ENCODE measurements around the gene ZNF253.
"Not testable (repeated sequence)": the region's sequence is repeated elsewhere in the genome, so short reads cannot be mapped to it uniquely, and the experiment has no call there.

The ZNF253 gene

GRCh38 chr19:19870086-19870485 is 4.4 kb downstream of the ZNF253 start:
- peaks cover 62% of the 10 kb centered on the region for H3K4me1 Mint-ChIP-seq
- peaks cover 11% of the 10 kb centered on the region for H3K36me3 Mint-ChIP-seq

GRCh38 chr19:19871932-19872331 is 6.2 kb downstream of the ZNF253 start:
- Mint-ChIP-seq H3K27me3 (no peaks in the 10 kb centered on the region), H3K36me3 (peaks cover 21% of the 10 kb centered on the region), H3K4me3 (no peak overlapping the region), H3K4me1 (peaks cover 69% of the 10 kb centered on the region), H3K9me3 (no peaks in the 10 kb centered on the region), H3K27ac (peak overlapping the region; percentile 21)

More at GRCh38 chr19:19870086-19870485, 4.4 kb downstream of the ZNF253 start:
- not testable (repeated sequence) for H3K4me3 Mint-ChIP-seq, H3K27me3 Mint-ChIP-seq, H3K27ac Mint-ChIP-seq, H3K9me3 Mint-ChIP-seq

GRCh38 chr19:19873381-19873780 is 7.7 kb downstream of the ZNF253 start:
- no peaks in the 10 kb centered on the region for H3K27me3 Mint-ChIP-seq
- H3K27ac Mint-ChIP-seq: no peak overlapping the region
- peaks cover 5% of the 10 kb centered on the region for H3K9me3 Mint-ChIP-seq
- H3K4me3 Mint-ChIP-seq: no peak overlapping the region
- peaks cover 28% of the 10 kb centered on the region for H3K36me3 Mint-ChIP-seq
- H3K4me1 Mint-ChIP-seq: peaks cover 58% of the 10 kb centered on the region

- H3K4me3 Mint-ChIP-seq: no peak overlapping the region
- peaks cover 38% of the 10 kb centered on the region for H3K36me3 Mint-ChIP-seq
- peaks cover 27% of the 10 kb centered on the region for H3K4me1 Mint-ChIP-seq
Measured at GRCh38 chr19:19877724-19878123, 12.0 kb downstream of the ZNF253 start.

GRCh38 chr19:19884583-19884982 is 18.9 kb downstream of the ZNF253 start:
- Mint-ChIP-seq H3K4me3 (no peak overlapping the region), H3K9me3 (peaks cover 10% of the 10 kb centered on the region), H3K4me1 (no peaks in the 10 kb centered on the region), H3K27ac (no peak overlapping the region), H3K27me3 (no peaks in the 10 kb centered on the region), H3K36me3 (peaks cover 46% of the 10 kb centered on the region)

More at GRCh38 chr19:19877724-19878123, 12.0 kb downstream of the ZNF253 start:
- Mint-ChIP-seq H3K9me3 (peaks cover 5% of the 10 kb centered on the region), H3K27ac (peak overlapping the region; percentile 8), H3K27me3 (no peaks in the 10 kb centered on the region)

GRCh38 chr19:19892055-19892941 is 26.6 kb downstream of the ZNF253 start:
- H3K4me1 Mint-ChIP-seq, H3K27ac Mint-ChIP-seq, H3K4me3 Mint-ChIP-seq, H3K27me3 Mint-ChIP-seq: not testable (repeated sequence)
- H3K36me3 Mint-ChIP-seq: peaks cover 40% of the 10 kb centered on the region
- peaks cover 14% of the 10 kb centered on the region for H3K9me3 Mint-ChIP-seq

- no peaks in the 10 kb centered on the region for H3K27me3 Mint-ChIP-seq
- H3K27ac Mint-ChIP-seq: peak overlapping the region; percentile 86
- H3K36me3 Mint-ChIP-seq: peaks cover 10% of the 10 kb centered on the region
- peak overlapping the region; percentile 98 for H3K4me3 Mint-ChIP-seq
- H3K9me3 Mint-ChIP-seq: peaks cover 10% of the 10 kb centered on the region
- H3K4me1 Mint-ChIP-seq: peaks cover 28% of the 10 kb centered on the region
Measured at GRCh38 chr19:19900139-19900728, 34.6 kb downstream of the ZNF253 start.

GRCh38 chr19:19900729-19901444 is 35.2 kb downstream of the ZNF253 start, which contains the start of gene ZNF93:
ZNF93 (plus strand) TSS chr19:19900946; CDS start chr19:19901089, 143 bp downstream.
- H3K27me3 Mint-ChIP-seq: no peaks in the 10 kb centered on the region
- peaks cover 10% of the 10 kb centered on the region for H3K36me3 Mint-ChIP-seq
- H3K27ac Mint-ChIP-seq: peak within 1 kb of the TSS; percentile 86
- H3K9me3 Mint-ChIP-seq: peaks cover 10% of the 10 kb centered on the region
- peak within 1 kb of the TSS; percentile 98 for H3K4me3 Mint-ChIP-seq
- H3K4me1 Mint-ChIP-seq: peaks cover 32% of the 10 kb centered on the region

GRCh38 chr19:19907551-19907950 is 41.9 kb downstream of the ZNF253 start:
- peaks cover 11% of the 10 kb centered on the region for H3K36me3 Mint-ChIP-seq
- H3K27ac Mint-ChIP-seq, H3K9me3 Mint-ChIP-seq, H3K27me3 Mint-ChIP-seq, H3K4me3 Mint-ChIP-seq: not testable (repeated sequence)
- H3K4me1 Mint-ChIP-seq: peaks cover 34% of the 10 kb centered on the region

GRCh38 chr19:19909654-19910053 is 44.0 kb downstream of the ZNF253 start:
- Mint-ChIP-seq H3K4me3 (no peak overlapping the region), H3K27me3 (no peaks in the 10 kb centered on the region), H3K9me3 (no peaks in the 10 kb centered on the region), H3K27ac (no peak overlapping the region), H3K36me3 (peaks cover 8% of the 10 kb centered on the region), H3K4me1 (peaks cover 24% of the 10 kb centered on the region)

GRCh38 chr19:19911150-19911549 is 45.5 kb downstream of the ZNF253 start:
- H3K27ac Mint-ChIP-seq: no peak overlapping the region
- peaks cover 7% of the 10 kb centered on the region for H3K36me3 Mint-ChIP-seq
- H3K4me1 Mint-ChIP-seq: peaks cover 11% of the 10 kb centered on the region

GRCh38 chr19:19914596-19914995 is 48.9 kb downstream of the ZNF253 start:
- H3K4me1 Mint-ChIP-seq: peaks cover 5% of the 10 kb centered on the region

More at GRCh38 chr19:19911150-19911549, 45.5 kb downstream of the ZNF253 start:
- no peak overlapping the region for H3K4me3 Mint-ChIP-seq
- H3K27me3 Mint-ChIP-seq: no peaks in the 10 kb centered on the region
- no peaks in the 10 kb centered on the region for H3K9me3 Mint-ChIP-seq

GRCh38 chr19:19930417-19930816 is 64.7 kb downstream of the ZNF253 start:
- H3K4me3 Mint-ChIP-seq: not testable (repeated sequence)

More at GRCh38 chr19:19914596-19914995, 48.9 kb downstream of the ZNF253 start:
- no peak overlapping the region for H3K4me3 Mint-ChIP-seq
- H3K36me3 Mint-ChIP-seq: peaks cover 10% of the 10 kb centered on the region
- peak overlapping the region; percentile 59 for H3K27ac Mint-ChIP-seq
- no peaks in the 10 kb centered on the region for H3K27me3 Mint-ChIP-seq
- H3K9me3 Mint-ChIP-seq: no peaks in the 10 kb centered on the region

GRCh38 chr19:19933432-19934314 is 68.0 kb downstream of the ZNF253 start:
- H3K27ac Mint-ChIP-seq, H3K27me3 Mint-ChIP-seq, H3K4me3 Mint-ChIP-seq, H3K4me1 Mint-ChIP-seq: not testable (repeated sequence)
- H3K9me3 Mint-ChIP-seq: peaks cover 20% of the 10 kb centered on the region
- peaks cover 34% of the 10 kb centered on the region for H3K36me3 Mint-ChIP-seq

More at GRCh38 chr19:19930417-19930816, 64.7 kb downstream of the ZNF253 start:
- peaks cover 43% of the 10 kb centered on the region for H3K36me3 Mint-ChIP-seq
- H3K4me1 Mint-ChIP-seq, H3K27ac Mint-ChIP-seq, H3K27me3 Mint-ChIP-seq: not testable (repeated sequence)
- H3K9me3 Mint-ChIP-seq: peaks cover 26% of the 10 kb centered on the region

GRCh38 chr19:19937403-19937802 is 71.7 kb downstream of the ZNF253 start:
- Mint-ChIP-seq H3K9me3 (peaks cover 24% of the 10 kb centered on the region), H3K27me3 (no peaks in the 10 kb centered on the region), H3K4me1 (no peaks in the 10 kb centered on the region), H3K36me3 (peaks cover 22% of the 10 kb centered on the region), H3K27ac (no peak overlapping the region), H3K4me3 (no peak overlapping the region)

All from activated naive CD4-positive, alpha-beta T cell treated with anti-CD3 and anti-CD28 coated beads, Interleukin-2, amount 50 U/mL, for 24 hours (primary cell).